Hematopoietic multipotent progenitor cell (in vitro differentiated cells): ENCODE data around the gene GTPBP1. TPM values are rescaled to one million over a fixed set of nuclear protein-coding genes. Genes with fewer than 3 reads are reported as not detected.
A peak's percentile ranks its signal among the peaks of the same experiment; 100 is the strongest.

Experiments
- DNase-seq, 3 donors: peaks; one replicate each; pipeline ENCODE4 v3.0.0-alpha.2; 2011 to 2015; ENCODE audit warnings: low read depth in 2 of 3, low spot score in 2 of 3
- total RNA-seq: library from RNA; depleted of rRNA; stranded (reverse); fragments of >200 nt; gene quantifications from one replicate; pipeline ENCODE4 v1.2.3, GENCODE V29; 2012

The GTPBP1 gene
- total RNA-seq, 1 donor = 91.8 TPM

- DNase-seq = no peak
Measured at GRCh38 chr22:38724176-38724575, 18.4 kb downstream of the GTPBP1 start.

GRCh38 chr22:38724926-38725571, 19.3 kb downstream of the GTPBP1 start:
- DNase-seq = peak in 2 of 3 donors; percentile 49 to 77

- DNase-seq = no peak
Measured at GRCh38 chr22:38725900-38726655, 20.3 kb downstream of the GTPBP1 start.

GRCh38 chr22:38727123-38727522, 21.4 kb downstream of the GTPBP1 start:
- no peak for DNase-seq

- DNase-seq = no peak
Measured at GRCh38 chr22:38727530-38728451, 22.0 kb downstream of the GTPBP1 start.

GRCh38 chr22:38728871-38729796, 23.4 kb downstream of the GTPBP1 start:
- no peak for DNase-seq

GRCh38 chr22:38729946-38730345, 24.2 kb downstream of the GTPBP1 start:
- DNase-seq = no peak

- no peak for DNase-seq
Measured at GRCh38 chr22:38730411-38730871, 24.7 kb downstream of the GTPBP1 start.

- no peak for DNase-seq
Measured at GRCh38 chr22:38731703-38732161, 26.0 kb downstream of the GTPBP1 start.

- DNase-seq = no peak
Measured at GRCh38 chr22:38732251-38732815, 26.6 kb downstream of the GTPBP1 start.

- peak in 2 of 3 donors; percentile 42 to 56 for DNase-seq
Measured at GRCh38 chr22:38733329-38733723, 27.6 kb downstream of the GTPBP1 start.

- DNase-seq = no peak
Measured at GRCh38 chr22:38733724-38734381, 28.1 kb downstream of the GTPBP1 start.

GRCh38 chr22:38734421-38735100, 28.8 kb downstream of the GTPBP1 start:
- no peak for DNase-seq

GRCh38 chr22:38735126-38735464, 29.4 kb downstream of the GTPBP1 start:
- no peak for DNase-seq

GRCh38 chr22:38735465-38736256, 29.9 kb downstream of the GTPBP1 start:
- no peak for DNase-seq

- DNase-seq = no peak
Measured at GRCh38 chr22:38736257-38736570, 30.5 kb downstream of the GTPBP1 start.

- DNase-seq = no peak
Measured at GRCh38 chr22:38737302-38738060, 31.7 kb downstream of the GTPBP1 start.
